Gastroesophageal sphincter (tissue), 4 donors: ENCODE measurements around the gene MYH11. TPM values are rescaled to one million over a fixed set of nuclear protein-coding genes. Genes with fewer than 3 reads are reported as not detected.

Experiments used
- ATAC-seq: fragments of 150-250 bp; one replicate; pipeline ENCODE4 v1.9.1; 2016; ENCODE audit warnings: mild to moderate bottlenecking, moderate library complexity
- H3K27ac ChIP-seq, 4 donors: fragments of 200-600 bp; sonication (generic) in 3 of 4; 1 replicate in 3 of 4; 2 replicates in 1 of 4; pipeline ENCODE4 v1.5.1; 2016 to 2019
- H3K27me3 ChIP-seq: fragments of 200-600 bp; sonication (generic); one replicate; pipeline ENCODE4 v1.5.1; 2019
- H3K36me3 ChIP-seq, 2 donors: fragments of 200-600 bp; sonication (generic); one replicate each; pipeline ENCODE4 v1.5.1; 2019; ENCODE audit warnings: control low read depth in 1 of 2
- H3K4me1 ChIP-seq, 3 donors: fragments of 200-600 bp; sonication (generic); 1 replicate in 2 of 3; 2 replicates in 1 of 3; pipeline ENCODE4 v1.5.1; 2016 to 2019; ENCODE audit warnings: control low read depth in 2 of 3
- H3K4me3 ChIP-seq, 2 donors: fragments of 200-600 bp; sonication (generic); one replicate each; pipeline ENCODE4 v1.5.1; 2019; ENCODE audit warnings: mild to moderate bottlenecking in 1 of 2, moderate library complexity in 1 of 2
- H3K9me3 ChIP-seq, 3 donors: fragments of 200-600 bp; sonication (generic); one replicate each; pipeline ENCODE4 v1.5.1; 2017 to 2019; ENCODE audit warnings: control low read depth in 2 of 3
- EP300 ChIP-seq: sonication (generic); formaldehyde crosslinking; IDR thresholded peaks from one replicate; pipeline ENCODE4 v1.6.1; 2017; ENCODE audit warnings: antibody characterized with exemption, mild to moderate bottlenecking
- POLR2A ChIP-seq, 2 donors: fragments of 450-650 bp; IDR thresholded peaks; one replicate each; pipeline ENCODE4 v1.6.1; 2017; ENCODE audit warnings: antibody characterized with exemption in 2 of 2, mild to moderate bottlenecking in 2 of 2, moderate library complexity in 1 of 2
- POLR2AphosphoS5 ChIP-seq: sonication (generic); formaldehyde crosslinking; IDR thresholded peaks from one replicate; pipeline ENCODE4 v1.6.1; 2017; ENCODE audit warnings: antibody characterized with exemption
- WGBS, 2 donors: methylation state at CpG; one replicate each; pipeline ENCODE4 v1.1.5; 2018; ENCODE audit warnings: low coverage in 1 of 2; 5-methylcytosine and 5-hydroxymethylcytosine counted together
- total RNA-seq, 4 donors: library from RNA; depleted of rRNA; stranded (reverse); fragments of >200 nt; gene quantifications; one replicate each; pipeline ENCODE4 v1.1.0, GENCODE V29; 2016
- TF ChIP-seq, protein P1 (sequence below), 4 experiments: fragments of 200-600 bp in 2 of 4; fragments of 450-650 bp in 2 of 4; sonication (generic) in 1 of 4; IDR thresholded peaks; one replicate each; pipeline ENCODE4 v1.5.1; 2017 to 2019; ENCODE audit warnings: antibody characterized with exemption in 4 of 4, mild to moderate bottlenecking in 2 of 4, moderate library complexity in 2 of 4

MYH11 gene
- total RNA-seq, 4 donors from 2014 or later: 7,231 to 23,237 (median 11,307) TPM

DNA sequence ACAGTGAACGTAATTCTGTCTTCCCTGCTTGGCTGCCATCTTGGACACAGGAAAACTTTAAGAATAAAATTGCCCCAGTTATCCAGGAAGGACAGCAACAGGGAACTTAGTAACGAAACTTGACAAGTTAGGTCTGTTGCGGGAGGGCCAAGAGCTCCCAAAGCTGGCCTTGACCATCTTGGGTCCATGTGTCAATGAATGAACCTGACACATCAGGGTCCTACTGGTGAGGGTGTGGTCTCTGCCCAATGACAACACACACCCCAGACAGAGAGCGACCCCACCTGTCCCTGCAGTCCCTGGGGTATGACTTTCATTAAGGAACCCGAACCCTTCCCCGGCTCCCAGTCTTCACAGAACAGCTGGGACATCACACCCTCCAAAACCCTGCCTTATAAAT is 110.5 kb downstream of the MYH11 start:
- ATAC-seq: no peak
- no peaks in the 10 kb centered on the region for H3K9me3 ChIP-seq
- WGBS, 2 donors: 92 to 100% methylated on average over 2 to 3 of the region's 6 CpGs
- no peaks in the 10 kb centered on the region for H3K27me3 ChIP-seq
- peak; percentile 7 for TF ChIP-seq POLR2AphosphoS5
- TF ChIP-seq, protein P1, sequence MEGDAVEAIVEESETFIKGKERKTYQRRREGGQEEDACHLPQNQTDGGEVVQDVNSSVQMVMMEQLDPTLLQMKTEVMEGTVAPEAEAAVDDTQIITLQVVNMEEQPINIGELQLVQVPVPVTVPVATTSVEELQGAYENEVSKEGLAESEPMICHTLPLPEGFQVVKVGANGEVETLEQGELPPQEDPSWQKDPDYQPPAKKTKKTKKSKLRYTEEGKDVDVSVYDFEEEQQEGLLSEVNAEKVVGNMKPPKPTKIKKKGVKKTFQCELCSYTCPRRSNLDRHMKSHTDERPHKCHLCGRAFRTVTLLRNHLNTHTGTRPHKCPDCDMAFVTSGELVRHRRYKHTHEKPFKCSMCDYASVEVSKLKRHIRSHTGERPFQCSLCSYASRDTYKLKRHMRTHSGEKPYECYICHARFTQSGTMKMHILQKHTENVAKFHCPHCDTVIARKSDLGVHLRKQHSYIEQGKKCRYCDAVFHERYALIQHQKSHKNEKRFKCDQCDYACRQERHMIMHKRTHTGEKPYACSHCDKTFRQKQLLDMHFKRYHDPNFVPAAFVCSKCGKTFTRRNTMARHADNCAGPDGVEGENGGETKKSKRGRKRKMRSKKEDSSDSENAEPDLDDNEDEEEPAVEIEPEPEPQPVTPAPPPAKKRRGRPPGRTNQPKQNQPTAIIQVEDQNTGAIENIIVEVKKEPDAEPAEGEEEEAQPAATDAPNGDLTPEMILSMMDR (IDR thresholded peaks at IDR 0.05): no peak
- H3K4me1 ChIP-seq: peaks cover 0 to 72% (median 0%) of the 10 kb centered on the region in 3 donors
- no peak overlapping the region for H3K4me3 ChIP-seq
- peak overlapping the region; percentile 14 to 78 (median 56) for H3K27ac ChIP-seq
- H3K36me3 ChIP-seq: peaks cover 2 to 100% of the 10 kb centered on the region in 2 donors

DNA sequence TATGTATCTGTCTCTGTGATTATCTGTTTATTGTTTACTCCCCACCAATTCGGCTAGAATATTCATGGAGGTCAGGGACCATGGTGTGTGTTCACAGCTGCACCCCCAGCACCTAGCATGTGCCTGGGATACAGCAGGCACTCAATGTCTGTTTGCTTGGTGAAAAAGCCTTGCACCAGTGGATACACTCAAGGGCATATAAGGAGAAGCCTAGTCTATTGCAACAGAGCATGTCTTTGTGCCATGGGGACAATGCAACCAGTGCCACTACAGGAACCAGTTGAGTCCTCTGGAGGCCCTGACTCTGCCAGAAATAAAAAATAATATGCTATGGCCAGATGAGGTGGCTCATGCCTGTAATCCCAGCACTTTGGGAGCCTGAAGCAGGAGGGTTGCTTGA is 113.2 kb downstream of the MYH11 start:
- WGBS, 2 donors: 29 to 44% methylated on average over 1 of the region's 1 CpG
- H3K4me3 ChIP-seq: no peak overlapping the region
- no peak for ATAC-seq
- peaks cover 0 to 77% (median 0%) of the 10 kb centered on the region in 3 donors for H3K4me1 ChIP-seq
- no peaks in the 10 kb centered on the region for H3K27me3 ChIP-seq
- H3K9me3 ChIP-seq: no peaks in the 10 kb centered on the region
- peak overlapping the region in 3 of 4 donors; percentile 2 to 78 (median 26) for H3K27ac ChIP-seq
- TF ChIP-seq POLR2AphosphoS5: peak; percentile 23
- no peak for TF ChIP-seq POLR2A (IDR thresholded peaks at IDR 0.05)
- peaks cover 0 to 100% of the 10 kb centered on the region in 2 donors for H3K36me3 ChIP-seq

DNA sequence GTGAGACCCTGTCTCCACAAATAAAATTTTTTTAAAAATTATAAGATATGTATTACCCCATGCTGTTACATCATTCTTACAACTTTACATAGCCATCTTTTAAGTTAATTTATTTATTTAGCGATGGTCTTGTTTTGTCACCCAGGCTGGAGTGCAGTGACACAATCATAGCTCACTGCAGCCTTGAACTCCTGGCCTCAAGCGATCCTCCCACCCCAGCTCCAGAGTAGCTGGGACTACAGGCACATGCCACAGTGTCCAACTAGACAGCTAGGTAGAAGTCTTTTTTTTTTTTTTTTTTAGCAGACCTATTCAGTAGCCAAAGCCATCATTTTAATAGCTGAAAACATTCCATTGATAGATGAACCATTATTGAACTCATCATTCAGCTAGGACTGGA is 114.1 kb downstream of the MYH11 start:
- TF ChIP-seq, protein P1 (IDR thresholded peaks at IDR 0.05): no peak
- TF ChIP-seq EP300 (no peak), POLR2AphosphoS5 (no peak), POLR2A (IDR thresholded peaks at IDR 0.05) (no peak)
- Histone ChIP-seq H3K27me3 (no peaks in the 10 kb centered on the region), H3K36me3 (peaks cover 0 to 100% of the 10 kb centered on the region in 2 donors), H3K9me3 (no peaks in the 10 kb centered on the region), H3K4me3 (no peak overlapping the region), H3K27ac (peak overlapping the region in 2 of 4 donors; percentile 21 to 78), H3K4me1 (peaks cover 0 to 70% (median 0%) of the 10 kb centered on the region in 3 donors)
- WGBS, 2 donors: 94 to 100% methylated on average over 2 of the region's 2 CpGs
- ATAC-seq: no peak

DNA sequence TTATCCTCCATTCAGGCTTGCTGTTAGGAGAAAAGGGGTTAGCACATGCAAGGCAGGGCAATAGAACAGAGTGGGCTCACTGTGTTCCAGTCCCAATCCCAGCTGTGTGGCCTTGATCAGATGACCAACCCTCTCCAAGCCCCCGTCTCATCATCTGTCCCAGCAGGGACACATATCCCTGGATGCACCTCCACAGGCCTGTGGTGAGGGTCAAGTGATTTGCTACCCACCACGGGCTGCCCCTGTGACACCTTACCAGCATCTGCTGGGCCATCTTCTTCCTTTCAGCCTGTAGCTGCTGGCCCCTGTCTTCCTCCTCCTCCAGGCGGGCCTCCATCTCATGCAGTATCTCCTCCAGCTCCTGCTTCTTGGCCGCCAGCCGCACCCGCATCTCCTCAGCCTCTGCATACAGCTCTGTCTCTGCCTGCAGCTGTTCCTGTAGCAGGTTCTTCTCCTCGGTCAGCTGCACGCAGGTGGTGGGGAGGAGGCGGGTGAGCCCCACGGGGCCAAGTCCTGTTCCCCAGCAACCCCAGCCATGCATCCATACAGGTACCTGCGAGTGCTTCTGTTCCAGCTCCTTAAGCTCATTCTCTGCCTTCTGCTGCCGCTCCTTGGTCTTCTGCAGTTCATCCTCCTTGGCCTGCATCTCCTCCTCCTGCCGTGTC is 115.5 kb downstream of the MYH11 start:
- H3K9me3 ChIP-seq: no peaks in the 10 kb centered on the region
- ATAC-seq: no peak
- WGBS, 2 donors: 89 to 90% methylated on average over 6 of the region's 13 CpGs
- H3K27me3 ChIP-seq: no peaks in the 10 kb centered on the region
- peaks cover 0 to 100% of the 10 kb centered on the region in 2 donors for H3K36me3 ChIP-seq
- H3K27ac ChIP-seq: peak overlapping the region in 3 of 4 donors; percentile 34 to 78 (median 60)
- TF ChIP-seq POLR2AphosphoS5: peak; percentile 40
- TF ChIP-seq, protein P1 (IDR thresholded peaks at IDR 0.05): no peak
- no peak overlapping the region for H3K4me3 ChIP-seq
- H3K4me1 ChIP-seq: peaks cover 0 to 82% (median 0%) of the 10 kb centered on the region in 3 donors

DNA sequence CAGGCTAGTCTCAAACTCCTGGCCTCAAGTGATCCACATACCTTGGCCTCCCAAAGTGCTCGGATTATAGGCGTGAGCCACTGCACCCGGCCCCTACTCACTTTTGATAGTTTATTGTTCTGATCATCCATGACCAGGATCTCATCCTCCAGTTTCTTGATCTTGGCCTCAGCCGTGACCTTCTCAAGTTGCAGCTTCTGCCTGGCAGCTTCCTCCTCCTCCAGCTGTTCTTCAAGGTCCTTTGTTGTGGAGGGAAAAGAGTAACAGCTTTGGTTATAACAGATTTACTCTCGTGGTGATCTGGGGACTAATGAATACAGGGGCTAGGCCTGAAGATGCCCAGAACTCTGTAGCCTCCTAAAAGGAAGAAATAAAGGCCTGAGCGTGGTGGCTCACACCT is 116.9 kb downstream of the MYH11 start:
- Histone ChIP-seq H3K4me3 (no peak overlapping the region), H3K36me3 (peaks cover 7 to 100% of the 10 kb centered on the region in 2 donors), H3K9me3 (no peaks in the 10 kb centered on the region), H3K4me1 (peaks cover 0 to 84% (median 0%) of the 10 kb centered on the region in 3 donors), H3K27ac (peak overlapping the region; percentile 8 to 78 (median 46)), H3K27me3 (no peaks in the 10 kb centered on the region)
- 77% methylated on average over 5 of the region's 6 CpGs; no CpG with 5 or more reads in 1 of the 2 donors for WGBS, 2 donors
- ATAC-seq: no peak
- TF ChIP-seq EP300: no peak
- no peak for TF ChIP-seq POLR2A (IDR thresholded peaks at IDR 0.05)
- TF ChIP-seq, protein P1 (IDR thresholded peaks at IDR 0.05): no peak
- TF ChIP-seq POLR2AphosphoS5: no peak
